HepG2 (cell line): ENCODE results near the gene C16orf54. TPM values are rescaled to one million over a fixed set of nuclear protein-coding genes. Genes with fewer than 3 reads are reported as not detected.

Source experiments
- ATAC-seq: fragments of 200-7000 bp; cut with Tn5 transposase; 3 replicates; pipeline ENCODE4 v1.9.1; 2020; ENCODE audit warnings: mild to moderate bottlenecking, moderate library complexity
- BruUV-seq: library from RNA; stranded (reverse); fragments of 400-500 nt; replicated peaks from 2 replicates; lab custom pipeline; 2021; lab: Mats Ljungman, UMichigan
- CTCF ChIA-PET: fragments of 300-600 bp; formaldehyde crosslinking; extraction: SDS; loops from one replicate; lab custom pipeline; 2021; ENCODE audit warnings: low total read pairs, inconsistent platforms, low intra/inter-chr PET ratio; lab: Yijun Ruan, JAX
- POLR2A ChIA-PET: fragments of 350-600 bp; sonication (Branson Sonifier 250); formaldehyde crosslinking; loops from one replicate; lab custom pipeline; 2020; ENCODE audit warnings: antibody characterized with exemption, inconsistent platforms; lab: Yijun Ruan, JAX
- DNase-seq: peaks from one replicate; pipeline ENCODE4 v3.0.0-alpha.2; 2015; ENCODE audit warnings: low spot score
- FAIRE-seq: peaks from 3 replicates; lab custom pipeline; 2011; peaks lifted over from hg19 to GRCh38; lab: Jason Lieb, UNC
- H2AFZ ChIP-seq: one replicate; pipeline ENCODE4 v1.6.1; 2011; ENCODE audit warnings: low read length, inconsistent platforms
- H3K27ac ChIP-seq: fragments of 300-600 bp; 3 replicates; pipeline ENCODE4 v1.8.0; 2011; ENCODE audit warnings: mixed run types, mild to moderate bottlenecking, mixed read lengths, low read length, inconsistent platforms; ENCODE audit not compliant: insufficient read depth; ENCODE audit errors: extremely low read length
- H3K27me3 ChIP-seq, 2 experiments: fragments of 200-600 bp in 1 of 2; 2 replicates in 1 of 2; 3 replicates in 1 of 2; pipeline versions ENCODE4 v1.6.0 to v1.8.0; 2011; ENCODE audit warnings: low read length in 2 of 2, mild to moderate bottlenecking in 2 of 2, moderate library complexity in 2 of 2, inconsistent platforms in 1 of 2; ENCODE audit not compliant: insufficient read depth in 2 of 2, control insufficient read depth in 1 of 2
- H3K36me3 ChIP-seq, 2 experiments: fragments of 200-600 bp in 1 of 2; replicated peaks in 1 of 2; 2 replicates in 1 of 2; 3 replicates in 1 of 2; pipeline versions ENCODE4 v1.5.1 to v1.8.0; 2011; ENCODE audit warnings: low read length in 2 of 2, inconsistent platforms in 1 of 2; ENCODE audit not compliant: insufficient read depth in 2 of 2, control insufficient read depth in 1 of 2
- H3K4me1 ChIP-seq: 2 replicates; pipeline ENCODE4 v1.5.1; 2012; ENCODE audit warnings: low read length, inconsistent platforms; ENCODE audit not compliant: insufficient read depth
- H3K4me2 ChIP-seq: 2 replicates; pipeline ENCODE4 v1.6.0; 2011; ENCODE audit warnings: low read depth, low read length, inconsistent platforms
- H3K4me3 ChIP-seq, 3 experiments: fragments of 200-600 bp in 1 of 3; sonication (generic), shearing (Covaris generic) in 1 of 3; replicated peaks in 1 of 3; 2 replicates each; pipeline ENCODE4 v1.5.1; 2011 to 2016; ENCODE audit warnings: low read length in 3 of 3, inconsistent platforms in 2 of 3, low read depth in 2 of 3, mild to moderate bottlenecking in 2 of 3, control low read depth in 1 of 3, mixed read lengths in 1 of 3; ENCODE audit not compliant: insufficient read depth in 1 of 3
- H3K79me2 ChIP-seq: one replicate; pipeline ENCODE4 v1.6.1; 2011; ENCODE audit warnings: low read length, inconsistent platforms; ENCODE audit not compliant: insufficient read depth
- H3K9ac ChIP-seq: 2 replicates; pipeline ENCODE4 v1.6.0; 2011; ENCODE audit warnings: mild to moderate bottlenecking, low read depth, low read length, inconsistent platforms; ENCODE audit not compliant: insufficient read depth
- H3K9me3 ChIP-seq: 2 replicates; pipeline ENCODE4 v1.5.1; 2012; ENCODE audit warnings: mild to moderate bottlenecking, low read length
- H4K20me1 ChIP-seq: 2 replicates; pipeline ENCODE4 v1.6.0; 2011; ENCODE audit warnings: inconsistent platforms, mild to moderate bottlenecking, low read length, moderate library complexity; ENCODE audit not compliant: insufficient read depth
- ATF7 ChIP-seq, 2 experiments: fragments of 450-650 bp in 1 of 2; sonication (generic) in 1 of 2; formaldehyde crosslinking in 1 of 2; IDR thresholded peaks; 2 replicates each; pipeline versions ENCODE4 v1.4.0 to v1.6.1; 2016 to 2020; ENCODE audit warnings: antibody characterized with exemption in 1 of 2, mild to moderate bottlenecking in 1 of 2, missing genetic modification reagents in 1 of 2
- FOSL2 ChIP-seq: sonication (generic); formaldehyde crosslinking; IDR thresholded peaks from 2 replicates; pipeline ENCODE4 v1.4.0; 2020; ENCODE audit warnings: missing genetic modification reagents
- HOXA9 ChIP-seq: sonication (generic); formaldehyde crosslinking; IDR thresholded peaks from 2 replicates; pipeline ENCODE4 v1.8.1; 2022; ENCODE audit warnings: missing genetic modification reagents, mild to moderate bottlenecking, moderate library complexity, borderline replicate concordance
- KDM5B ChIP-seq: sonication (generic); formaldehyde crosslinking; IDR thresholded peaks from 2 replicates; pipeline ENCODE4 v1.4.0; 2020; ENCODE audit warnings: missing genetic modification reagents, mild to moderate bottlenecking, borderline replicate concordance
- MAZ ChIP-seq, 2 experiments: sonication (generic) in 1 of 2; formaldehyde crosslinking in 1 of 2; IDR thresholded peaks; 2 replicates each; pipeline versions ENCODE4 v1.5.0 to v1.6.1; 2012 to 2020; ENCODE audit warnings: low read depth in 2 of 2, mild to moderate bottlenecking in 2 of 2, borderline replicate concordance in 1 of 2, improper control_type of control experiment in 1 of 2, low read length in 1 of 2, missing genetic modification reagents in 1 of 2, moderate library complexity in 1 of 2
- NFYB ChIP-seq: sonication (generic); formaldehyde crosslinking; IDR thresholded peaks from 2 replicates; pipeline ENCODE4 v1.4.0; 2020; ENCODE audit warnings: missing genetic modification reagents
- SP4 ChIP-seq: sonication (generic); formaldehyde crosslinking; IDR thresholded peaks from 2 replicates; pipeline ENCODE4 v1.8.1; 2023; ENCODE audit warnings: mild to moderate bottlenecking, missing genetic modification reagents
- ZNF121 ChIP-seq: sonication (generic); formaldehyde crosslinking; IDR thresholded peaks from 2 replicates; pipeline ENCODE4 v1.5.0; 2020; ENCODE audit warnings: mild to moderate bottlenecking, missing genetic modification reagents
- ZNF333 ChIP-seq: sonication (generic); formaldehyde crosslinking; IDR thresholded peaks from 2 replicates; pipeline ENCODE4 v1.4.0; 2020; ENCODE audit warnings: mild to moderate bottlenecking, missing genetic modification reagents, borderline replicate concordance
- ZNF44 ChIP-seq: sonication (generic); formaldehyde crosslinking; IDR thresholded peaks from 2 replicates; pipeline ENCODE4 v1.5.1; 2020; ENCODE audit warnings: mild to moderate bottlenecking, missing genetic modification reagents
- ZNF460 ChIP-seq: sonication (generic); formaldehyde crosslinking; IDR thresholded peaks from 2 replicates; pipeline ENCODE4 v1.5.1; 2020; ENCODE audit warnings: missing genetic modification reagents, mild to moderate bottlenecking, borderline replicate concordance
- ZNF660 ChIP-seq: sonication (generic); formaldehyde crosslinking; IDR thresholded peaks from 2 replicates; pipeline ENCODE4 v1.5.1; 2020; ENCODE audit warnings: mild to moderate bottlenecking, low read depth, missing genetic modification reagents, borderline replicate concordance
- ZNF777 ChIP-seq: sonication (generic); formaldehyde crosslinking; IDR thresholded peaks from 2 replicates; pipeline ENCODE4 v1.4.0; 2020; ENCODE audit warnings: missing genetic modification reagents
- WGBS: methylation state at CpG from one replicate; pipeline ENCODE4 v1.1.6; 2017; ENCODE audit warnings: low lambda C conversion rate; 5-methylcytosine and 5-hydroxymethylcytosine counted together
- in situ Hi-C: cut with HindIII; loops from 2 replicates; pipeline ENCODE4 v1.10.0; 2017; ENCODE audit warnings: low pct_unique_long_range_greater_than_20kb; ENCODE audit not compliant: extremely low pct_ligation_motif_present
- intact Hi-C: fragments of 100-400 bp; cut with micrococcal nuclease; formaldehyde crosslinking; loops from one replicate; pipeline ENCODE4 v1.10.0; 2022; ENCODE audit not compliant: unreplicated experiment
- polyA plus RNA-seq, 8 experiments: library from polyadenylated mRNA; depleted of rRNA in 3 of 8; stranded (reverse) in 7 of 8; unstranded in 1 of 8; fragments of >200 nt; fragmentation: Illumina TruSeq in 4 of 8; extraction: Trizol in 4 of 8; gene quantifications; 2 replicates each; pipeline versions ENCODE4 v1.2.1 to v1.2.3, GENCODE V29; 2011 to 2016; ENCODE audit warnings: low read depth in 4 of 8, missing spikeins in 1 of 8, mixed read lengths in 1 of 8; ENCODE audit not compliant: insufficient read depth in 1 of 8
- total RNA-seq, 5 experiments: library from RNA; depleted of rRNA; stranded (reverse); fragments of >200 nt; fragmentation: Illumina TruSeq; extraction: Trizol; gene quantifications; 2 replicates each; pipeline ENCODE4 v1.2.3, GENCODE V29; 2016; ENCODE audit warnings: low read depth in 1 of 5

C16orf54 gene
- total and polyA plus RNA-seq, 2 of the 13 experiments (the other 11 are each of a cell fraction or from before 2014, with no cell fraction given), result not detected

DNA sequence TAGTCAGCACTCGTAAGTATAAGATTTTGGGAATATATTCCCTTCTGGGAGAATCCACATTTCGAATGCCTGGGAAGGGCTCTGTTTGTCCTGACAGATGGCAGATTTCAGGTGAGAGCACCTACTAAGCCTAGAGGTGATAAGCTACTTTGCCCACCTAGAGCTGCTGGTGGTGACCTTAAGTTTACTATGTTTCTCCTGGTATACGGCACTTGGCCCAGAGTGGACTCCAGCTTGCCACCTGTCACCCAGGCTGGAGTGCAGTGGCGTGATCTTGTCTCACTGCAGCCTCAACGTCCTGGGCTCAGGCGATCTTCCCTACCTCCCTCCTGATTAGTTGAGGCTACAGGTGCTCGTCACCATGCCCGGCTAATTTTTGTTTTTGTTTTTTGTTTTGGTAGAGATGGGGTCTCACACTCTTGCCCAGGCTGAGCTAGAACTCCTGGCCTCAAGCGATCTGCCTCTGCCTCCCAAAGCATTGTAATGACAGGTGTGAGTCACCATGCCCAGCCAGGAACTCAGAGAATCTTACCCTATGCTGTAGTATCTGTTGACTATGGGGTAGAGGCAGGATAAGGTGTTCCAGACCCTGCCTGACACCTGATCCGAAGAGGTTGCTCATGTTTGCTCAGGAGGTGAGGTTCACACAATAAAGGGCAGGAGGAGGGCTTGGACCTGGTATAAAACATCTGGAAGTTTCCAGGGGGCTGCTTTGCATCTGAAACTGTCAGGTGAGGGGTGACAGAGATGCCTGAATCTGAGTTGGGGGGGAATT, 32.0 kb upstream of the C16orf54 start, which contains the start of gene ZG16:
TSS of gene ZG16 (plus strand) at position 681 of the 775 bp plus-strand sequence. CDS start 1,011 bp downstream, outside the sequence.
- CTCF ChIA-PET, result no interaction called here
- ATAC-seq, result no peak

DNA sequence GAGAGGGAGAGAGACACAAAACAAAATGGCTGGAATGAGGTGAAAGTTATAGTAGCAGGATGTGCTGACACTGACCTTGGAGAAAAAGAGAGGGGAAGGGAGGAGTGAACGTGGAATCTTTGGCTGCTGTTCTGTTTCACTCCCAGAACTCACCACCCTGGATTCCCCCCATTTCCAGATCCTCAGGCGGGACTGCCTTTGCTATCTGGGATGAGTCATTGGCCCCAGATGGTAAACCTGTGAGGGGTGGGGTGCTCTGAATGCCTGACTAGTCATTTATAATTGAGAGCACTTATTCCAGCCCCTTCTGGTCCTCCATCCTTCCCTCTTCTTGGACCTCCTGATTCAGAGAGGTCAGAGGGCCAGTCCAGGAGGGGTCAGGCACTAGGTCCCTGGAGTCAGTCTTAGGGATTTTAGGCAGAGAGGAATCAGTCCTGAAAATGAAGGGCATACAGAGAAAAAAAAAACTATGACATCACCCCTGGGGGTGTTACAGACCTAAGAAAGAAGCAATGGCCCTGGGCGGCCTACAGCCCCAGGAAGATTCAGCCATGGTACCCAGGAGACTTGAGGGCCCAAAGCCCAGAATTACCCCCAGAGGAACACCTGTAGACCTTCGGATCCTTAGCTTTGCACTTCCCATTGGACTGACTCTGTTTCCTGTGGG, 30.1 kb upstream of the C16orf54 start:
- no peak overlapping the region for H3K9ac ChIP-seq
- ChIA-PET POLR2A (no interaction called here), CTCF (no interaction called here)
- H3K79me2 ChIP-seq, result no peaks in the 10 kb centered on the region
- peaks cover under 1 to 23% of the 10 kb centered on the region in 2 experiments for H3K27me3 ChIP-seq
- in situ Hi-C loops, result no loop called here
- H4K20me1 ChIP-seq, result no peaks in the 10 kb centered on the region
- no TSS peak for BruUV-seq
- DNase-seq, result no peak
- peaks cover 66% of the 10 kb centered on the region for H3K4me1 ChIP-seq
- ATAC-seq, result no peak
- no peak overlapping the region for H3K4me3 ChIP-seq
- H3K27ac ChIP-seq, result no peak overlapping the region
- intact Hi-C loops, result no loop called here
- no peak overlapping the region for H3K4me2 ChIP-seq
- H3K36me3 ChIP-seq, result no peaks in the 10 kb centered on the region
- 28% methylated on average over 4 of the region's 4 CpGs for WGBS
- TF ChIP-seq ATF7 (IDR thresholded peaks at IDR 0.05), result peak; percentile 68
- TF ChIP-seq ATF7 (CRISPR knock-in tag; IDR thresholded peaks at IDR 0.05), result no peak
- TF ChIP-seq MAZ (IDR thresholded peaks at IDR 0.05; ENCODE audit: borderline replicate concordance, low read depth, low read length), result no peak
- 0 out of 2 replicates have a peak, but pooled peaks have one; percentile 24 for TF ChIP-seq MAZ (CRISPR knock-in tag; IDR thresholded peaks at IDR 0.05; ENCODE audit: low read depth)
- TF ChIP-seq NFYB (CRISPR knock-in tag), result no peak
- peak; percentile 40 for TF ChIP-seq FOSL2
- no peak overlapping the region for H2AFZ ChIP-seq
- no peaks in the 10 kb centered on the region for H3K9me3 ChIP-seq
- no peak for FAIRE-seq

More for the DNA sequence above, 32.0 kb upstream of the C16orf54 start, which contains the start of gene ZG16:
- Histone ChIP-seq H3K4me1 (peaks cover 53% of the 10 kb centered on the region), H3K9me3 (no peaks in the 10 kb centered on the region), H4K20me1 (no peaks in the 10 kb centered on the region), H3K27me3 (peaks cover 2 to 30% of the 10 kb centered on the region in 2 experiments), H3K36me3 (no peaks in the 10 kb centered on the region), H2AFZ (no peak within 1 kb of the TSS), H3K4me2 (peak within 1 kb of the TSS; percentile 8; the same call in 1 of the 2 replicates), H3K4me3 (no peak within 1 kb of the TSS), H3K9ac (no peak within 1 kb of the TSS), H3K79me2 (no peaks in the 10 kb centered on the region), H3K27ac (no peak within 1 kb of the TSS)
- TF ChIP-seq ZNF460 (peak; percentile 20; the same call in 1 of the 2 replicates), ZNF333 (no peak), HOXA9 (CRISPR knock-in tag) (no peak), KDM5B (CRISPR knock-in tag) (no peak), ZNF777 (CRISPR knock-in tag) (no peak), ZNF660 (CRISPR knock-in tag) (no peak), ZNF44 (CRISPR knock-in tag) (no peak), SP4 (no peak), ZNF121 (CRISPR knock-in tag) (0 out of 2 replicates have a peak, but pooled peaks have one; percentile 19)
- intact Hi-C loops (no loop called here), in situ Hi-C loops (no loop called here)
- BruUV-seq, result no TSS peak
- DNase-seq (no peak), FAIRE-seq (peak; percentile 34)
- POLR2A ChIA-PET, result interaction anchor here (2.8 kb wide), 1 partner anchor 13 kb away, joined by 10 read pairs; the partner anchor contains the start of gene KIF22
- WGBS, result 54% methylated on average over 8 of the region's 10 CpGs
